SK-N-SH (cell line): Measurements from ENCODE around the gene PJA2. TPM values are rescaled to one million over a fixed set of nuclear protein-coding genes. Genes with fewer than 3 reads are reported as not detected.

Experiments
- CTCF ChIA-PET: fragments of 300-600, 350-600 bp; formaldehyde crosslinking; extraction: SDS; loops from one replicate; lab custom pipeline; 2021; lab: Yijun Ruan, JAX
- POLR2A ChIA-PET: fragments of 350-600 bp; sonication (Branson Sonifier 250); formaldehyde crosslinking; extraction: SDS; loops from one replicate; lab custom pipeline; 2020; ENCODE audit warnings: antibody characterized with exemption, inconsistent platforms; lab: Yijun Ruan, JAX
- DNase-seq: peaks from one replicate; pipeline ENCODE4 v3.0.0; 2012
- H2AFZ ChIP-seq: fragments of 200-600 bp; sonication (generic); 2 replicates; pipeline ENCODE4 v1.8.1; 2016; ENCODE audit warnings: antibody characterized with exemption, mild to moderate bottlenecking, low read depth
- H3F3A ChIP-seq: fragments of 200-600 bp; sonication (generic); replicated peaks from 2 replicates; pipeline ENCODE3; 2016; ENCODE audit warnings: antibody characterized with exemption, mild to moderate bottlenecking; ENCODE audit not compliant: insufficient read depth
- H3K27ac ChIP-seq, 2 experiments: fragments of 200-500 bp in 1 of 2; fragments of 200-600 bp in 1 of 2; sonication (Bioruptor generic) in 1 of 2; sonication (generic), shearing (Covaris generic) in 1 of 2; 2 replicates each; pipeline versions ENCODE4 v1.5.1 to v1.6.1; 2014 to 2016; ENCODE audit warnings: low read depth in 2 of 2, inconsistent platforms in 1 of 2, low read length in 1 of 2, mild to moderate bottlenecking in 1 of 2, mixed read lengths in 1 of 2
- H3K27me3 ChIP-seq: fragments of 200-600 bp; sonication (generic), shearing (Covaris generic); 2 replicates; pipeline ENCODE4 v1.6.1; 2016; ENCODE audit warnings: mixed run types; ENCODE audit not compliant: insufficient read depth
- H3K36me3 ChIP-seq, 2 experiments: fragments of 200-500 bp in 1 of 2; fragments of 200-600 bp in 1 of 2; sonication (Bioruptor generic) in 1 of 2; sonication (generic) in 1 of 2; replicated peaks in 1 of 2; 2 replicates each; pipeline versions ENCODE3 to v1.5.1; 2014 to 2016; ENCODE audit warnings: low read length in 1 of 2, mild to moderate bottlenecking in 1 of 2; ENCODE audit not compliant: insufficient read depth in 2 of 2, control insufficient read depth in 1 of 2
- H3K4me1 ChIP-seq, 2 experiments: fragments of 200-500 bp in 1 of 2; fragments of 200-600 bp in 1 of 2; sonication (Bioruptor generic) in 1 of 2; sonication (generic), shearing (Covaris generic) in 1 of 2; 2 replicates each; pipeline versions ENCODE4 v1.5.1 to v1.6.1; 2014 to 2016; ENCODE audit warnings: low read depth in 1 of 2, low read length in 1 of 2, mixed run types in 1 of 2; ENCODE audit not compliant: insufficient read depth in 2 of 2, control insufficient read depth in 1 of 2
- H3K4me2 ChIP-seq: fragments of 200-600 bp; sonication (generic), shearing (Covaris generic); 2 replicates; pipeline ENCODE4 v1.6.1; 2017; ENCODE audit warnings: mixed run types
- H3K4me3 ChIP-seq, 2 experiments: fragments of 200-500 bp in 1 of 2; fragments of 200-600 bp in 1 of 2; sonication (Bioruptor generic) in 1 of 2; sonication (generic), shearing (Covaris generic) in 1 of 2; 2 replicates each; pipeline versions ENCODE4 v1.5.1 to v1.8.1; 2014 to 2016; ENCODE audit warnings: low read depth in 2 of 2, inconsistent platforms in 1 of 2, low read length in 1 of 2, mild to moderate bottlenecking in 1 of 2, mixed read lengths in 1 of 2, moderate library complexity in 1 of 2
- H3K79me2 ChIP-seq: fragments of 200-600 bp; sonication (generic); 2 replicates; pipeline ENCODE4 v1.8.1; 2017; ENCODE audit warnings: mild to moderate bottlenecking; ENCODE audit not compliant: insufficient read depth
- H3K9ac ChIP-seq: fragments of 200-600 bp; sonication (generic); 2 replicates; pipeline ENCODE4 v1.6.1; 2017; ENCODE audit warnings: mixed run types
- H3K9me2 ChIP-seq: fragments of 200-600 bp; sonication (generic); 2 replicates; pipeline ENCODE4 v1.6.1; 2017; ENCODE audit warnings: mixed run types
- H3K9me3 ChIP-seq: fragments of 200-600 bp; sonication (generic); 2 replicates; pipeline ENCODE4 v1.6.1; 2017; ENCODE audit warnings: mixed run types, mild to moderate bottlenecking, moderate library complexity
- H4K20me1 ChIP-seq: fragments of 200-600 bp; sonication (generic); 2 replicates; pipeline ENCODE4 v1.6.1; 2017; ENCODE audit warnings: mild to moderate bottlenecking, mixed run types; ENCODE audit not compliant: insufficient read depth
- ELF1 ChIP-seq: IDR thresholded peaks from 2 replicates; pipeline ENCODE4 v1.4.0; 2012
- EP300 ChIP-seq, 2 experiments: IDR thresholded peaks; 2 replicates each; pipeline versions ENCODE4 v1.4.0 to v1.6.1; 2012; ENCODE audit warnings: borderline replicate concordance in 1 of 2, low read depth in 1 of 2, low read length in 1 of 2
- GABPA ChIP-seq: IDR thresholded peaks from 2 replicates; pipeline ENCODE4 v1.4.0; 2012; ENCODE audit warnings: low read depth, mild to moderate bottlenecking
- MEF2A ChIP-seq: IDR thresholded peaks from 2 replicates; pipeline ENCODE4 v1.4.0; 2012; ENCODE audit warnings: low read depth, borderline replicate concordance
- MXI1 ChIP-seq: IDR thresholded peaks from 2 replicates; pipeline ENCODE4 v1.6.1; 2012; ENCODE audit warnings: mild to moderate bottlenecking, low read depth, low read length, improper control_type of control experiment
- NFIC ChIP-seq: IDR thresholded peaks from 2 replicates; pipeline ENCODE4 v1.4.0; 2012; ENCODE audit warnings: borderline replicate concordance
- POLR2AphosphoS5 ChIP-seq: IDR thresholded peaks from 2 replicates; pipeline ENCODE4 v1.6.1; 2012; ENCODE audit warnings: low read depth, low read length
- RCOR1 ChIP-seq: fragments of 150-350 bp; IDR thresholded peaks from 2 replicates; pipeline ENCODE4 v1.6.1; 2017; ENCODE audit warnings: antibody characterized with exemption, low read length
- RFX5 ChIP-seq: IDR thresholded peaks from 2 replicates; pipeline ENCODE4 v1.6.1; 2012; ENCODE audit warnings: mild to moderate bottlenecking, improper control_type of control experiment, low read length
- RXRA ChIP-seq: IDR thresholded peaks from 2 replicates; pipeline ENCODE4 v1.4.0; 2012; ENCODE audit warnings: low read depth, mild to moderate bottlenecking, borderline replicate concordance
- SMC3 ChIP-seq: IDR thresholded peaks from 2 replicates; pipeline ENCODE4 v1.6.1; 2012; ENCODE audit warnings: low read depth, low read length, improper control_type of control experiment
- TCF12 ChIP-seq: IDR thresholded peaks from 2 replicates; pipeline ENCODE4 v1.4.0; 2012
- YY1 ChIP-seq: IDR thresholded peaks from 2 replicates; pipeline ENCODE4 v1.4.0; 2012; ENCODE audit warnings: low read depth, mild to moderate bottlenecking
- WGBS: methylation state at CpG from one replicate; pipeline ENCODE4 v1.1.6; 2017; ENCODE audit warnings: low lambda C conversion rate; 5-methylcytosine and 5-hydroxymethylcytosine counted together
- polyA plus RNA-seq, 3 experiments: library from polyadenylated mRNA; depleted of rRNA; stranded (reverse); fragments of >200 nt; gene quantifications; 2 replicates each; pipeline ENCODE4 v1.2.3, GENCODE V29; 2012
- TF ChIP-seq, protein P1 (sequence below): IDR thresholded peaks from 2 replicates; pipeline ENCODE4 v1.4.0; 2012; ENCODE audit warnings: low read depth
- TF ChIP-seq, protein P2 (sequence below): fragments of 150-350 bp; IDR thresholded peaks from 2 replicates; pipeline ENCODE4 v1.6.1; 2016; ENCODE audit warnings: mild to moderate bottlenecking, low read depth, low read length

The PJA2 gene
- polyA plus RNA-seq, 1 of the 3 experiments (the other 2 are of a cell fraction) = 30.7 TPM

DNA sequence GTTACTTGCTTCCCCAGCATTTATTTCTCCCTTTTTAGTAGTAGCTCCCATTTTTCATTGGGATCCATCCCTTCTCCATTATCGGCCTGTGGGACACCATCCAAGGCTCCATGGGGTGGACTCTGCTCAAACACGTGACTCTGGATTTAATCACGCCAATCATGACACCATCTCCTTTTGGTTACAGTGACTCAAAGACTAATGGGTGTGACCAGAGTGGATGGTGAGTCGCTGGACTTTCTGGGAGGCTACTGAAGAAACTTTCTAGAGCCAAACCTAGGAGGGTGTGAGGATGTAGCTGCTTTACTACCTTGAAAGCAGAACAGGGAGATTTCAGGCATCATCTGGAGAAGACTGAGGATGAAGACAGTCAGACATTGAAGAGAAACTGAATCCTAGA, 93.1 kb downstream of the PJA2 start:
- Histone ChIP-seq H3F3A (no peaks in the 10 kb centered on the region), H3K4me3 (no peak overlapping the region), H3K9ac (no peak overlapping the region), H3K4me2 (no peak overlapping the region), H4K20me1 (no peaks in the 10 kb centered on the region), H3K27ac (no peak overlapping the region), H3K27me3 (no peaks in the 10 kb centered on the region), H3K79me2 (no peaks in the 10 kb centered on the region), H3K4me1 (no peaks in the 10 kb centered on the region; a peak in 1 of 4 replicates), H3K9me3 (no peaks in the 10 kb centered on the region), H3K9me2 (no peaks in the 10 kb centered on the region), H3K36me3 (no peaks in the 10 kb centered on the region), H2AFZ (no peak overlapping the region)
- ChIA-PET CTCF (no interaction called here), POLR2A (no interaction called here)
- TF ChIP-seq RFX5 (no peak), TCF12 (no peak), POLR2AphosphoS5 (no peak), RXRA (no peak), NFIC (no peak), ELF1 (no peak), MXI1 (no peak), MEF2A (no peak)
- TF ChIP-seq, protein P1, sequence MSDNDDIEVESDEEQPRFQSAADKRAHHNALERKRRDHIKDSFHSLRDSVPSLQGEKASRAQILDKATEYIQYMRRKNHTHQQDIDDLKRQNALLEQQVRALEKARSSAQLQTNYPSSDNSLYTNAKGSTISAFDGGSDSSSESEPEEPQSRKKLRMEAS = no peak
- TF ChIP-seq, protein P2, sequence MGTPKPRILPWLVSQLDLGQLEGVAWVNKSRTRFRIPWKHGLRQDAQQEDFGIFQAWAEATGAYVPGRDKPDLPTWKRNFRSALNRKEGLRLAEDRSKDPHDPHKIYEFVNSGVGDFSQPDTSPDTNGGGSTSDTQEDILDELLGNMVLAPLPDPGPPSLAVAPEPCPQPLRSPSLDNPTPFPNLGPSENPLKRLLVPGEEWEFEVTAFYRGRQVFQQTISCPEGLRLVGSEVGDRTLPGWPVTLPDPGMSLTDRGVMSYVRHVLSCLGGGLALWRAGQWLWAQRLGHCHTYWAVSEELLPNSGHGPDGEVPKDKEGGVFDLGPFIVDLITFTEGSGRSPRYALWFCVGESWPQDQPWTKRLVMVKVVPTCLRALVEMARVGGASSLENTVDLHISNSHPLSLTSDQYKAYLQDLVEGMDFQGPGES = no peak
- no peak for DNase-seq
- 67% methylated on average over 4 of the region's 4 CpGs for WGBS

DNA sequence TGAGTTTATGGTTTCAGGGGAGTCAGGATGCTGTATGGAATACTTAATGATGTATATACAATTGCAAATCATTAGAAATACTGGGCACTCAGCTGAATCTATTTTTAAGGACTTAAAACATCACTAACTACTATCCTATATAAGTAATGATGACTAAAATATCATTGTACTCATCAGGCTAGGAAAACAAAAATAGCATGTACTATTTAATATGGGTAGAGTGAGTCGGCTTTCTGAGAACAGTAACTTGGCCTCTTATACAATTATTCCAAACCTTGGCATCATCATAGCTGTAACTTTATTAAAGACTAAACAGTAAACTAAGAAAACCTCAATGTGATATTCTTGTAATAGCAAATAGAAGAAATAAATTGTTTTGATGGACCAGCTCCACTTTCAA, 94.5 kb downstream of the PJA2 start:
- TF ChIP-seq GABPA (no peak), YY1 (no peak), ELF1 (no peak), SMC3 (no peak), RCOR1 (no peak), MEF2A (no peak), EP300 (IDR thresholded peaks at IDR 0.05; ENCODE audit: borderline replicate concordance in 1 of 2, low read depth in 1 of 2, low read length in 1 of 2) (no peak), TCF12 (no peak)
- TF ChIP-seq, protein P2 = no peak
- TF ChIP-seq, all 33 proteins: peak for 0
- Histone ChIP-seq H3K36me3 (no peaks in the 10 kb centered on the region), H2AFZ (no peak overlapping the region), H3F3A (no peaks in the 10 kb centered on the region), H3K9me3 (no peaks in the 10 kb centered on the region), H3K4me3 (no peak overlapping the region), H3K9me2 (no peaks in the 10 kb centered on the region), H3K4me1 (no peaks in the 10 kb centered on the region; a peak in 1 of 4 replicates), H3K4me2 (no peak overlapping the region), H3K79me2 (no peaks in the 10 kb centered on the region), H3K9ac (no peak overlapping the region), H3K27ac (no peak overlapping the region), H3K27me3 (no peaks in the 10 kb centered on the region), H4K20me1 (no peaks in the 10 kb centered on the region)
- no peak for DNase-seq
- 63% methylated on average over 1 of the region's 1 CpG for whole genome bisulfite sequencing
- ChIA-PET CTCF (interaction anchor here (1.0 kb wide), 1 partner anchor 634 kb away, joined by 3 read pairs; no protein-coding TSS in a partner anchor), POLR2A (no interaction called here)
